ENCODE data around the gene CGNL1.

Gene CGNL1

DNA sequence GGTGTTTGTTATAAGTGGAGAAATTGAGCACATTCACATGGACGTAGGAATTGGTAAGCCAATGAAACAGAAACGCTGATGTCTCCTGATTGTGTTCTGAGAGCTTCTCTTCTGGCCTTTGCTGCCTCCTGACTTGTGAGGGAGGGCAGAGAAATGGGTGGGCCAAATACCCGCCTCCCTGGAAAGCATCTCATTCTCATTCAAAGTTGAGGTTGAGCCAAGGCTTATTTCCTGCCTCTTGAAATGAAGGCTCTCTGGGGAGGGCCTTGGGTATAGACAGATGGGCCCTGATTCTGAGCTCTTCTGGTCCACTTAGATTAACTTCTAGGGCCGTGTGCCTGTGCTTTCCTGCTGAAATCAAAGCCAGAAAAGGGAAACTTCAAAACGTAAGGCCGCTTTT, 158.0 kb downstream of the CGNL1 start:
- no peak for TF ChIP-seq SIN3A (IDR thresholded peaks at IDR 0.05; ENCODE audit: borderline replicate concordance, insufficient read depth, low read length)
- no peak for TF ChIP-seq FOXP2 (optimal IDR thresholded peaks at IDR 0.05; ENCODE audit: borderline replicate concordance, extremely low read depth, extremely low read length, insufficient read depth)
- TF ChIP-seq TAF1 (IDR thresholded peaks at IDR 0.05; ENCODE audit: borderline replicate concordance, insufficient read depth, low read length): no peak
- TF ChIP-seq, protein P1, sequence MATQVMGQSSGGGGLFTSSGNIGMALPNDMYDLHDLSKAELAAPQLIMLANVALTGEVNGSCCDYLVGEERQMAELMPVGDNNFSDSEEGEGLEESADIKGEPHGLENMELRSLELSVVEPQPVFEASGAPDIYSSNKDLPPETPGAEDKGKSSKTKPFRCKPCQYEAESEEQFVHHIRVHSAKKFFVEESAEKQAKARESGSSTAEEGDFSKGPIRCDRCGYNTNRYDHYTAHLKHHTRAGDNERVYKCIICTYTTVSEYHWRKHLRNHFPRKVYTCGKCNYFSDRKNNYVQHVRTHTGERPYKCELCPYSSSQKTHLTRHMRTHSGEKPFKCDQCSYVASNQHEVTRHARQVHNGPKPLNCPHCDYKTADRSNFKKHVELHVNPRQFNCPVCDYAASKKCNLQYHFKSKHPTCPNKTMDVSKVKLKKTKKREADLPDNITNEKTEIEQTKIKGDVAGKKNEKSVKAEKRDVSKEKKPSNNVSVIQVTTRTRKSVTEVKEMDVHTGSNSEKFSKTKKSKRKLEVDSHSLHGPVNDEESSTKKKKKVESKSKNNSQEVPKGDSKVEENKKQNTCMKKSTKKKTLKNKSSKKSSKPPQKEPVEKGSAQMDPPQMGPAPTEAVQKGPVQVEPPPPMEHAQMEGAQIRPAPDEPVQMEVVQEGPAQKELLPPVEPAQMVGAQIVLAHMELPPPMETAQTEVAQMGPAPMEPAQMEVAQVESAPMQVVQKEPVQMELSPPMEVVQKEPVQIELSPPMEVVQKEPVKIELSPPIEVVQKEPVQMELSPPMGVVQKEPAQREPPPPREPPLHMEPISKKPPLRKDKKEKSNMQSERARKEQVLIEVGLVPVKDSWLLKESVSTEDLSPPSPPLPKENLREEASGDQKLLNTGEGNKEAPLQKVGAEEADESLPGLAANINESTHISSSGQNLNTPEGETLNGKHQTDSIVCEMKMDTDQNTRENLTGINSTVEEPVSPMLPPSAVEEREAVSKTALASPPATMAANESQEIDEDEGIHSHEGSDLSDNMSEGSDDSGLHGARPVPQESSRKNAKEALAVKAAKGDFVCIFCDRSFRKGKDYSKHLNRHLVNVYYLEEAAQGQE (IDR thresholded peaks at IDR 0.05; ENCODE audit: insufficient read depth in 1 of 2, low read depth in 2 of 2, low read length in 2 of 2): no peak
- TF ChIP-seq POLR2AphosphoS5 (IDR thresholded peaks at IDR 0.05; ENCODE audit: low read depth, low read length): no peak

DNA sequence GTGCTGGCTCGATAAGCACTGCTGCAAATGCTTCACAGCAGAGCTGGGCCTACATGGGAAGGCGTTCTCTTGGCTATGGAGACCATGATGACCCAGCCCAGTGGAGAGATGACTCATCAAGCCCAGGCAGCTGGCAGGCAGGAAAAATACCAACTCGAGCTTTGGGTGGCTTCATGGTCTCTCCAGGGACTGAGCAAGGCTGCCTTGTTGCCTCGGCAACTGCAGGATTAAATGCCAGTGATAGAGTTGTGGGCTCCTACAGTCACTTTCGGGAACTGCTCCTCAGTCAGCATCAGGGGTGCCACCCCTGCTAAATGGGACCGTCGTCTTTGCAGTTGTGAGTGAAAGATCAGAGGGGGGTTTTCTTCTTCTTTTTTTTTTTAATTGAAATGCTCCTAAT, 160.8 kb downstream of the CGNL1 start:
- TF ChIP-seq POLR2AphosphoS5 (IDR thresholded peaks at IDR 0.05; ENCODE audit: low read depth, low read length): no peak
- TF ChIP-seq TAF1 (IDR thresholded peaks at IDR 0.05; ENCODE audit: borderline replicate concordance, insufficient read depth, low read length): no peak
- TF ChIP-seq, protein P1 (IDR thresholded peaks at IDR 0.05; ENCODE audit: insufficient read depth in 1 of 2, low read depth in 2 of 2, low read length in 2 of 2): no peak
- TF ChIP-seq SIN3A (IDR thresholded peaks at IDR 0.05; ENCODE audit: borderline replicate concordance, insufficient read depth, low read length): no peak
- TF ChIP-seq FOXP2 (optimal IDR thresholded peaks at IDR 0.05; ENCODE audit: borderline replicate concordance, extremely low read depth, extremely low read length, insufficient read depth): no peak

DNA sequence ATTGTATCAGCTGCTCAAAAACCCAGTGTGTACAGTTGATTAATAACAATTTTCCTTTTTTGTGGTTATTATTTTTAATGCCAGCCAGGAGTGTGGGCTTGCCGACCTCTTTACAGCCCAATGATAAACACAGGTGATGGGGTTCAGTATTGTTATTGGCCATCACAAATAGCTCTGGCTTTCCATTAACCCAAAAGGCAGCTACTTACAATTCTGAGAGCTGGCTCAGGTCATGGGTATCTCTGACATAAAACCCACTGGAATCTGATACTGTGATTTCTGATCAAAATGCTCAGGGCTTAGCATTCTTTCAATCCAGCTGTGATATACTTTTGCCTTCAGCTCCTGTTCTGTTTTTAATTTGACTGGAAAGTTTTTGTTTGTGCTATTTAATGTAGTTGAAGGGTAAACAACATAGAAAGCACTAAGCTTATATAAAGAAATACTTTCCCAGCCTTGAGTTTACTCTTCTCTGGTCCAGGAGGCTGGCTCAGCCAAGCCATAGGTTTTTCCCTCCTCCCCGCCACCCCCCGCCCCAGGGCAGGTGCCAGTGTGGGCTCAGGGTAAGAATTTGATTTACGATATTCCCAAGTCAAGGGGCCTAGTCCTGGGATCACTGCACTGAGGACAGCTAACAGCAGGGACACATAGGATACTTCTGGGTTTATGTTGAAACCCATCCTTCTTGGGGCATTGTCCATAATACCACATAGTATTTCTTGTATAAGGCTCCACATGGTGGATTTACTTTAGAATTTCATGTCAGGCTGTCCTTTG, 161.4 kb downstream of the CGNL1 start:
- no peak for TF ChIP-seq TAF1 (IDR thresholded peaks at IDR 0.05; ENCODE audit: borderline replicate concordance, insufficient read depth, low read length)
- TF ChIP-seq SIN3A (IDR thresholded peaks at IDR 0.05; ENCODE audit: borderline replicate concordance, insufficient read depth, low read length): no peak
- TF ChIP-seq, protein P1 (IDR thresholded peaks at IDR 0.05; ENCODE audit: insufficient read depth in 1 of 2, low read depth in 2 of 2, low read length in 2 of 2): no peak
- TF ChIP-seq POLR2AphosphoS5 (IDR thresholded peaks at IDR 0.05; ENCODE audit: low read depth, low read length): no peak
- TF ChIP-seq FOXP2 (optimal IDR thresholded peaks at IDR 0.05; ENCODE audit: borderline replicate concordance, extremely low read depth, extremely low read length, insufficient read depth): no peak

DNA sequence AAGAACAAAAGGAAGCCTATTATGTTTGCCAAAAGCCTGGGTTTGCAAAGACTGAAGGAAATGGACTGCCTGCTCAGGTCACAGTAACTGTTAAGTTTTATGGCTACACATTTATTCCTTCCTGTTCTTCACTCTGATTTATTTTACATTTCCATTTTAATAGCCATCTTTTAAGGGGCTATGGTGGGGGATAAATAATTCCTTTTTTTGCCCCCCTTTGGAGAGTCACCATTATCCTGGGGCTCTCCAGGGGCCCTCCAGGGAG, 161.9 kb downstream of the CGNL1 start:
- TF ChIP-seq SIN3A (IDR thresholded peaks at IDR 0.05; ENCODE audit: borderline replicate concordance, insufficient read depth, low read length): no peak
- no peak for TF ChIP-seq TAF1 (IDR thresholded peaks at IDR 0.05; ENCODE audit: borderline replicate concordance, insufficient read depth, low read length)
- TF ChIP-seq, protein P1 (IDR thresholded peaks at IDR 0.05; ENCODE audit: insufficient read depth in 1 of 2, low read depth in 2 of 2, low read length in 2 of 2): no peak
- TF ChIP-seq POLR2AphosphoS5 (IDR thresholded peaks at IDR 0.05; ENCODE audit: low read depth, low read length): no peak
- TF ChIP-seq FOXP2 (optimal IDR thresholded peaks at IDR 0.05; ENCODE audit: borderline replicate concordance, extremely low read depth, extremely low read length, insufficient read depth): no peak
